CD4-positive, alpha-beta T cell (primary cell): ENCODE measurements around the gene FAM110D. TPM values are rescaled to one million over a fixed set of nuclear protein-coding genes. Genes with fewer than 3 reads are reported as not detected.

ENCODE experiments used
- ATAC-seq: fragments of 200-7000 bp; cut with Tn5 transposase; one replicate; pipeline ENCODE4 v1.10.0; 2022; ENCODE audit warnings: mild to moderate bottlenecking; ENCODE audit not compliant: poor library complexity
- CTCF ChIA-PET: fragments of 350-600 bp; sonication (Branson Sonifier 250); formaldehyde crosslinking; loops from one replicate; lab custom pipeline; 2021; ENCODE audit warnings: antibody characterized with exemption, inconsistent platforms; lab: Charles Lee
- POLR2A ChIA-PET: fragments of 350-600 bp; sonication (Branson Sonifier 250); formaldehyde crosslinking; loops from one replicate; lab custom pipeline; 2021; ENCODE audit warnings: antibody characterized with exemption, inconsistent platforms; lab: Charles Lee
- DNase-seq, 14 experiments: peaks; one replicate each; pipeline ENCODE4 v3.0.0-alpha.2; 2013 to 2020; ENCODE audit warnings: mixed read lengths in 2 of 14
- H3K27ac ChIP-seq, 2 donors: one replicate each; pipeline versions ENCODE4 v1.5.1 to v1.7.0; 2013; ENCODE audit warnings: low read length in 2 of 2, low read depth in 1 of 2, mild to moderate bottlenecking in 1 of 2
- H3K27me3 ChIP-seq, 2 experiments: 1 replicate in 1 of 2; 2 replicates in 1 of 2; pipeline versions ENCODE4 v1.6.1 to v1.7.0; 2013; ENCODE audit warnings: low read length in 2 of 2, control low read depth in 1 of 2, mild to moderate bottlenecking in 1 of 2, moderate library complexity in 1 of 2; ENCODE audit not compliant: insufficient read depth in 2 of 2, control insufficient read depth in 1 of 2
- H3K36me3 ChIP-seq: one replicate; pipeline ENCODE4 v1.6.1; 2013; ENCODE audit warnings: low read length, control low read depth; ENCODE audit not compliant: insufficient read depth
- H3K4me1 ChIP-seq: one replicate; pipeline ENCODE4 v1.6.1; 2013; ENCODE audit warnings: low read length, control low read depth; ENCODE audit not compliant: insufficient read depth
- H3K4me3 ChIP-seq: one replicate; pipeline ENCODE4 v1.5.1; 2013; ENCODE audit warnings: mild to moderate bottlenecking, low read length, moderate library complexity
- H3K9me3 ChIP-seq, 2 experiments: 1 replicate in 1 of 2; 2 replicates in 1 of 2; pipeline versions ENCODE4 v1.6.1 to v1.7.0; 2013; ENCODE audit warnings: low read length in 2 of 2, mild to moderate bottlenecking in 2 of 2, control low read depth in 1 of 2, moderate library complexity in 1 of 2; ENCODE audit not compliant: control insufficient read depth in 1 of 2, insufficient read depth in 1 of 2
- H3K27ac Mint-ChIP-seq: one replicate; pipeline ENCODE4 v1.8.0; 2020; ENCODE audit warnings: mixed read lengths
- H3K27me3 Mint-ChIP-seq: one replicate; pipeline ENCODE4 v1.8.0; 2021; ENCODE audit warnings: mixed read lengths
- H3K36me3 Mint-ChIP-seq: one replicate; pipeline ENCODE4 v1.8.0; 2021; ENCODE audit warnings: low read depth, mixed read lengths
- H3K4me1 Mint-ChIP-seq: one replicate; pipeline ENCODE4 v1.8.0; 2021; ENCODE audit warnings: low read depth, mixed read lengths
- H3K4me3 Mint-ChIP-seq: one replicate; pipeline ENCODE4 v1.8.0; 2020; ENCODE audit warnings: mild to moderate bottlenecking, mixed read lengths
- H3K9me3 Mint-ChIP-seq: one replicate; pipeline ENCODE4 v1.8.0; 2020; ENCODE audit warnings: mixed read lengths
- CTCF ChIP-seq: fragments of 200-600 bp; IDR thresholded peaks from one replicate; pipeline ENCODE4 v1.8.0; 2022; ENCODE audit warnings: antibody characterized with exemption, mild to moderate bottlenecking
- intact Hi-C, 2 experiments: fragments of 100-400 bp; cut with DNase I in 1 of 2; cut with micrococcal nuclease in 1 of 2; formaldehyde crosslinking; loops; one replicate each; pipeline versions ENCODE4 v1.15.1 to v1.9.0; 2023 to 2025; cut with DNase I, micrococcal nuclease
- total RNA-seq, 174 experiments: library from RNA in 2 of 174; stranded (reverse) in 2 of 174; gene quantifications; one replicate each; pipeline ENCODE4 v1.2.3 and lab custom pipeline; 2021 to 2026

Gene FAM110D
- total RNA-seq, 2 experiments from 2014 or later, result not detected

DNA sequence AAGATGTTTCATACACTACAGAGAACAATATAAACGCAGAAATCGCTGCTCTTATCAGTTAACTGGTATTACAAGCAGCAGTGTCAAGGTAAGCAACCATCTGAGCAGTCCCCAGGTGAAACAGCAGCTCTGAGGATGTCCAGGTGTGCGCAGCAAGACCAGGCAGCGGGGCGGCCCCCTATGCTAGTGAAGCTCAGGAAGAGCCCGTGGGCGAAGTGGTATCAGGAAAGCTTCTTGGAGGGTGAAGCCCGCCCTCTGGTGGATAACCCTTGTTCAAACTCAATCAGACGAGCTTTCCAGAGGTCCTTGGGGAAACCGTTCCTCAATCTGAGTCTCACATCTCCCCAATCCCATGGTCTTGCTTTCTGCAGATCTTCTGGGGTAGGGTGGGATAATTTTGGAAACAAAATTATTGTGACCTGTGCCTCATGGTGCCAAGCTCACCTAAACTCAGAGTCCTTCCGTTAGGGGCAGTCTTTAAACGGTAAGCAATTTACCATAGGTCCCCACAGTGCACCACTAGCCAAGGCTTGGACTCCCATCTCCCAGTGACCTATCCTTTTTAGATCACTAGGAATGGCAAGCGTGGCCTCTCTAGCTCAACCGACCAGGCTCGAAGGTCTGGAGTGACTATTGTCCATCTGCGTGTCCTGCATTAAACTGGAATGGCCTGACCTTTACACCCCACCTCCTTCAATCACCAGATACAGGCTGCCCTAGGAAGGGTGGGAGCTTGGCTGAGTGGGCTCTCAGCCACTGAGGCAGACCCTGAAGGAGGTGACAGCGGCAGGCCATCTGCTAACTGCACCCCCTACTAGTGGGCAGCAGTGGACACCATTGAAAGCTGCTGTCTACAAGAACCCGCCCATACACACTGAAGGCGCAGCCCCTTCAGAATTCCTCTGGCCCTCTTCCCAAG is 13.6 kb upstream of the FAM110D start:
- POLR2A ChIA-PET, result interaction anchor here (0.8 to 3.0 kb wide), 11 partner anchors 19 to 250 kb away, joined by 3 to 38 read pairs (median 5); partner anchors contain the start of genes CEP85, PDIK1L and ZNF593
- H3K4me1 ChIP-seq, result peaks cover 9% of the 10 kb centered on the region
- no peak overlapping the region for H3K27ac ChIP-seq
- Mint-ChIP-seq H3K4me3 (no peak overlapping the region), H3K27me3 (no peaks in the 10 kb centered on the region), H3K9me3 (no peaks in the 10 kb centered on the region), H3K4me1 (peaks cover 6% of the 10 kb centered on the region), H3K36me3 (no peaks in the 10 kb centered on the region), H3K27ac (no peak overlapping the region)
- H3K36me3 ChIP-seq, result no peaks in the 10 kb centered on the region
- H3K9me3 ChIP-seq, result no peaks in the 10 kb centered on the region
- ATAC-seq, result peak; percentile 97
- peak; percentile 54 to 91 (median 74) for DNase-seq
- peak; percentile 86 for TF ChIP-seq CTCF
- H3K4me3 ChIP-seq, result no peak overlapping the region
- CTCF ChIA-PET, result interaction anchor here (0.5 to 4.4 kb wide), 16 partner anchors 9 to 109 kb away, joined by 3 to 44 read pairs (median 12); partner anchors contain the start of genes CEP85, PDIK1L and ZNF593
- intact Hi-C loops, result loop anchor here (1.0 kb wide), 3 partner anchors 19 to 109 kb away; no protein-coding TSS in a partner anchor
- no peaks in the 10 kb centered on the region for H3K27me3 ChIP-seq

DNA sequence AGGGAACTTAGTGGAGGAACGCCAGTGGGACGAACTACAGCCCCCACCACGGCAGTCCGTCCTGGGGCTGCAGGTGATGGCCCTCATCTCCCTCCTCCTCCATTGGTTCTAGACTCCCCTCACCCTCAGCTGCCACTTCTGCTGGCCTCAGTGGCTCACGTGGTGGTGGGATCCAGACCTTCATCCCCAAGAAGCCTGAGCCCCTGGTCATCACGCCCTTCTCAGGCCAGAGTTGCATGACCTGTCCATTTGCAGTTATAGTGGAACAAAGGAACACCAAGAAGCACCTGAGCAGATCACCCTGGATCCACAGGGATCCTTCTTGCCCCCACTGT is 13.0 kb upstream of the FAM110D start:
- no peak overlapping the region for H3K27ac Mint-ChIP-seq
- POLR2A ChIA-PET, result interaction anchor here (0.8 to 3.0 kb wide), 6 partner anchors 19 to 251 kb away, joined by 3 to 38 read pairs (median 12); partner anchors contain the start of genes PDIK1L and ZNF593
- H3K4me3 Mint-ChIP-seq, result no peak overlapping the region
- ATAC-seq (no peak), DNase-seq (no peak)
- no peaks in the 10 kb centered on the region for H3K9me3 Mint-ChIP-seq
- peaks cover 6% of the 10 kb centered on the region for H3K4me1 Mint-ChIP-seq
- H3K36me3 ChIP-seq, result no peaks in the 10 kb centered on the region
- CTCF ChIA-PET, result interaction anchor here (1.7 to 4.4 kb wide), 6 partner anchors 17 to 88 kb away, joined by 12 to 44 read pairs (median 28); partner anchors contain the start of genes CEP85 and ZNF593
- no peaks in the 10 kb centered on the region for H3K27me3 ChIP-seq
- H3K36me3 Mint-ChIP-seq, result no peaks in the 10 kb centered on the region
- H3K27me3 Mint-ChIP-seq, result no peaks in the 10 kb centered on the region
- H3K4me3 ChIP-seq, result no peak overlapping the region
- no peak for TF ChIP-seq CTCF
- no peak overlapping the region for H3K27ac ChIP-seq
- H3K4me1 ChIP-seq, result peaks cover 9% of the 10 kb centered on the region
- intact Hi-C loops, result loop anchor here (1.0 kb wide), 3 partner anchors 20 to 110 kb away; no protein-coding TSS in a partner anchor
- H3K9me3 ChIP-seq, result no peaks in the 10 kb centered on the region

- intact Hi-C loops, result no loop called here
- no peaks in the 10 kb centered on the region for H3K9me3 ChIP-seq
- DNase-seq (no peak), ATAC-seq (no peak)
- no peaks in the 10 kb centered on the region for H3K9me3 Mint-ChIP-seq
- no peak for TF ChIP-seq CTCF
- no peaks in the 10 kb centered on the region for H3K36me3 Mint-ChIP-seq
- no peak overlapping the region for H3K27ac Mint-ChIP-seq
- H3K4me3 Mint-ChIP-seq, result no peak overlapping the region
- peaks cover 0 to 4% of the 10 kb centered on the region in 2 experiments for H3K27me3 ChIP-seq
- H3K4me1 Mint-ChIP-seq, result peaks cover 6% of the 10 kb centered on the region
- peaks cover 3% of the 10 kb centered on the region for H3K27me3 Mint-ChIP-seq
- peaks cover 9% of the 10 kb centered on the region for H3K4me1 ChIP-seq
- ChIA-PET POLR2A (no interaction called here), CTCF (interaction anchor here (1.3 kb wide), 1 partner anchor 45 kb away, joined by 4 read pairs; no protein-coding TSS in a partner anchor)
- no peak overlapping the region for H3K4me3 ChIP-seq
- H3K27ac ChIP-seq, result no peak overlapping the region
- H3K36me3 ChIP-seq, result no peaks in the 10 kb centered on the region
These were observed 10.0 kb upstream of the FAM110D start for GRCh38 chr1:26148887-26149286.
